Mesothelial cell of epicardium (in vitro differentiated cells): Measurements from ENCODE around the gene MEP1A. TPM values are rescaled to one million over a fixed set of nuclear protein-coding genes. Genes with fewer than 3 reads are reported as not detected.

Source experiments
- DNase-seq, 2 experiments: peaks; one replicate each; pipeline ENCODE4 v3.0.0; 2021; ENCODE audit warnings: low spot score in 2 of 2; ENCODE audit not compliant: unreplicated experiment in 2 of 2
- H3K27ac Mint-ChIP-seq: 2 replicates; pipeline ENCODE4 v1.8.0; 2021; ENCODE audit warnings: mixed read lengths
- H3K27me3 Mint-ChIP-seq: 2 replicates; pipeline ENCODE4 v1.8.0; 2021; ENCODE audit warnings: low read depth, mixed read lengths
- H3K36me3 Mint-ChIP-seq: 2 replicates; pipeline ENCODE4 v1.8.0; 2021; ENCODE audit warnings: mixed read lengths
- H3K4me1 Mint-ChIP-seq: 2 replicates; pipeline ENCODE4 v1.8.0; 2021; ENCODE audit warnings: mixed read lengths
- H3K4me3 Mint-ChIP-seq: 2 replicates; pipeline ENCODE4 v1.8.0; 2021; ENCODE audit warnings: mild to moderate bottlenecking, moderate library complexity, mixed read lengths
- H3K9me3 Mint-ChIP-seq: 2 replicates; pipeline ENCODE4 v1.8.0; 2021; ENCODE audit warnings: mixed read lengths
- total RNA-seq: library from RNA; stranded (reverse); gene quantifications from 3 replicates; pipeline ENCODE4 v1.2.1, GENCODE V29; 2021
- TF ChIP-seq, protein P1 (sequence below): fragments of 200-600 bp; sonication (generic); IDR thresholded peaks from one replicate; pipeline ENCODE4 v1.5.0; 2021; ENCODE audit warnings: antibody characterized with exemption; ENCODE audit not compliant: unreplicated experiment

Gene MEP1A
- total RNA-seq, 1 donor from 2014 or later, result not detected

DNA sequence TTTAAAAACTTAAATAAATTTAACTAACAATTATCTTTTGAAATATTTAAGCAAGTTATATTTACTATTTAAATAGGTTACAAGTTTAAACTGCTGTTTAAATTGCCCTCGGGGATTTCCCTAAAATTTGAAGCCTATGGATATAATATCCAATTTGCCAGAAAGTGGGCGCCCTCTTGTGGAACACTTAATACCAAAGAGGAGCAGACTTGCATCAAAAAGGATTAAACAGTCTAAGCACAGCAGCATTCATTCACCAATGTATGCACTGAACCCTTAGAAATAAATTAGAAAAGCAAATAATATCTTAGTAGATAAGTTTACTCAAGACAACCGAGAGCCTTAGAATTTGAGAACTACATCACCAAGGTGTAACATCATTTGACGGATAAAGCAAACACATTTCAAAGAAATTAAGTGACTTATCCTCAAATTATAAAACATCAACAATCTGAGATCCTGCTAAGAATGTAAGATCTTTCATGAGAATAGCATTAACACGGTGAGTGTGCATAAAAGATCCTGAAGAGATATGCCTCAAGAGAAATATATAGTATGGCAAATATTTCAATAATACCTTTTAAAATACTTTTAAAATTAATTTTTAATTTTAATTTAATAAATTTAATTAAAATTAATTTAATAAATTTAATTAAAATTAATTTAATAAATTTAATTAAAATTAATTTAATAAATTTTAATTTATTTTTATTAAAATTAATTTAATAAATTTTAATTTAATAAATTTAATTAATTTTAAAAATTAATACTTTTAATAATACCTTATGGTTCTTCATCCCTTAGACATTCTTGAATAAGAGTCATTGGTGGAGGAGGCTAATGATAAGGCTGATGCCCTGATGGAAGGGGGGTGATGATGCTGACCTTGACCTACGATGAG, 11.5 kb upstream of the MEP1A start:
- TF ChIP-seq, protein P1, sequence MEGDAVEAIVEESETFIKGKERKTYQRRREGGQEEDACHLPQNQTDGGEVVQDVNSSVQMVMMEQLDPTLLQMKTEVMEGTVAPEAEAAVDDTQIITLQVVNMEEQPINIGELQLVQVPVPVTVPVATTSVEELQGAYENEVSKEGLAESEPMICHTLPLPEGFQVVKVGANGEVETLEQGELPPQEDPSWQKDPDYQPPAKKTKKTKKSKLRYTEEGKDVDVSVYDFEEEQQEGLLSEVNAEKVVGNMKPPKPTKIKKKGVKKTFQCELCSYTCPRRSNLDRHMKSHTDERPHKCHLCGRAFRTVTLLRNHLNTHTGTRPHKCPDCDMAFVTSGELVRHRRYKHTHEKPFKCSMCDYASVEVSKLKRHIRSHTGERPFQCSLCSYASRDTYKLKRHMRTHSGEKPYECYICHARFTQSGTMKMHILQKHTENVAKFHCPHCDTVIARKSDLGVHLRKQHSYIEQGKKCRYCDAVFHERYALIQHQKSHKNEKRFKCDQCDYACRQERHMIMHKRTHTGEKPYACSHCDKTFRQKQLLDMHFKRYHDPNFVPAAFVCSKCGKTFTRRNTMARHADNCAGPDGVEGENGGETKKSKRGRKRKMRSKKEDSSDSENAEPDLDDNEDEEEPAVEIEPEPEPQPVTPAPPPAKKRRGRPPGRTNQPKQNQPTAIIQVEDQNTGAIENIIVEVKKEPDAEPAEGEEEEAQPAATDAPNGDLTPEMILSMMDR, result peak; percentile 74
- peaks cover 3% of the 10 kb centered on the region for H3K27me3 Mint-ChIP-seq
- H3K4me3 Mint-ChIP-seq, result no peak overlapping the region
- H3K36me3 Mint-ChIP-seq, result no peaks in the 10 kb centered on the region
- no peaks in the 10 kb centered on the region for H3K9me3 Mint-ChIP-seq
- DNase-seq, result peak in 1 of 2 experiments; percentile 44
- H3K4me1 Mint-ChIP-seq, result no peaks in the 10 kb centered on the region
- H3K27ac Mint-ChIP-seq, result no peak overlapping the region

GRCh38 chr6:46784535-46784934, 8.7 kb upstream of the MEP1A start:
- H3K27me3 Mint-ChIP-seq, result peaks cover 3% of the 10 kb centered on the region
- no peak overlapping the region for H3K4me3 Mint-ChIP-seq
- DNase-seq, result no peak

DNA sequence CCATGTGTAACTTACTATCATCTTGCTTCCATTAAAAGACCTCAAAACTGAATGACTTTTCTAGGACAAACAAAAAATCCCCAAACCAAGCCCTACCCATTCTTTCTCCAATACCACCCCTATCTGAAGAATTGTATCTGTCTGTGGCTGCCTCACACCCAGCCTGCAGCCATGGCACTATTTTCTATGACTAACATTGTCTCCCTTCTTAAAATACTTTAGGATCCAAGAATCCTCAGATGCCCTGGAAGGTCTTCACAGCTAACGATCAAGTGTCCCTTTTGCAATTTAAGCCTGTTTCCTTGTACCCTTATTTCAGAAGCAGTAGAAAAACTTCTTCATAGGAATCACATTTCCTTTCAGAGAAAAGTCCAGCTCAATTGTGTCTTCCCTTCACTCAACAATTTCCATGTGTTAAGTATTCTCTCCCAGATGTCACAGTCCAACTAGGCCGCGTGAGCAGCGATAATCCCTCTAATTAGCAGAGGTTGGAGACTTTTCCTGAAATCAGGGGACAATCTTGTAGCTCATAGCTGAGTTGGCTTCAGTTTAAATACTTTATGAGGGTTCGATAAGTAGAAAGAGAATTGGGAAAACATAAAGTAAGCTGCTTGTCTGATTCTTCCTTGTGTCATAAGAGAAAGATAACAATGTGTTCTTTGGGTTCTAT, 5.2 kb upstream of the MEP1A start:
- Mint-ChIP-seq H3K36me3 (no peaks in the 10 kb centered on the region), H3K4me1 (no peaks in the 10 kb centered on the region), H3K9me3 (no peaks in the 10 kb centered on the region), H3K27me3 (no peaks in the 10 kb centered on the region), H3K27ac (no peak overlapping the region), H3K4me3 (no peak overlapping the region)
- TF ChIP-seq, protein P1, result no peak
- DNase-seq, result no peak

More at GRCh38 chr6:46784535-46784934, 8.7 kb upstream of the MEP1A start:
- TF ChIP-seq, protein P1, result no peak
- Mint-ChIP-seq H3K36me3 (no peaks in the 10 kb centered on the region), H3K27ac (no peak overlapping the region), H3K4me1 (no peaks in the 10 kb centered on the region), H3K9me3 (no peaks in the 10 kb centered on the region)

- no peaks in the 10 kb centered on the region for H3K27me3 Mint-ChIP-seq
- H3K4me3 Mint-ChIP-seq, result no peak overlapping the region
- no peak overlapping the region for H3K27ac Mint-ChIP-seq
- no peaks in the 10 kb centered on the region for H3K9me3 Mint-ChIP-seq
- H3K36me3 Mint-ChIP-seq, result no peaks in the 10 kb centered on the region
- TF ChIP-seq, protein P1, result no peak
- DNase-seq, result no peak
- no peaks in the 10 kb centered on the region for H3K4me1 Mint-ChIP-seq
Observed at GRCh38 chr6:46788791-46789190, 4.4 kb upstream of the MEP1A start.

- no peaks in the 10 kb centered on the region for H3K27me3 Mint-ChIP-seq
- no peaks in the 10 kb centered on the region for H3K4me1 Mint-ChIP-seq
- no peaks in the 10 kb centered on the region for H3K36me3 Mint-ChIP-seq
- no peak for DNase-seq
- no peak overlapping the region for H3K4me3 Mint-ChIP-seq
- no peaks in the 10 kb centered on the region for H3K9me3 Mint-ChIP-seq
- TF ChIP-seq, protein P1, result no peak
- no peak overlapping the region for H3K27ac Mint-ChIP-seq
Observed at GRCh38 chr6:46789434-46790354, 3.5 kb upstream of the MEP1A start.
